NCI-H128 (cell line): ENCODE data around the gene TPO.

ENCODE experiments used
- DNase-seq: peaks from one replicate; lab custom pipeline; 2025; ENCODE audit not compliant: unreplicated experiment; lab: John Stamatoyannopoulos, UW

TPO gene

DNA sequence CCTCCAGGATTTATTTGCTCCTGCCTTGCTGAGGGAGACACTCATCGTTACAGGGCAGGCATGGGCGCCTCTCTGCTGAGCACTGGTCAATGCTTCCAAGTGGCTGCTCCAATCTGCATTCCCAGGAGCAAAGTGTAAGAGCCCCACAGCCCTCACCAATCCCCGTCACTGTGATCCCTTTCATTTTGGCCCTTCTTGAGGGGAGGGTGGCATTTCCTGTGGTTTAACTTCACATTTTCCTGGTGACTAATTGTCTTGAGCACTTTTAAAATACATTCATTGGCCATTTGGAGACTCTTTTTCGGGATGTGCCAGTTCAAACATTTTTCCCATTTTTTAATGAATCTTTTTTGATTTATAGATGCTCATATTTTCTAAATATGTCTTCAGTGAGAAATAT, 33.0 kb downstream of the TPO start:
- DNase-seq = no peak

DNA sequence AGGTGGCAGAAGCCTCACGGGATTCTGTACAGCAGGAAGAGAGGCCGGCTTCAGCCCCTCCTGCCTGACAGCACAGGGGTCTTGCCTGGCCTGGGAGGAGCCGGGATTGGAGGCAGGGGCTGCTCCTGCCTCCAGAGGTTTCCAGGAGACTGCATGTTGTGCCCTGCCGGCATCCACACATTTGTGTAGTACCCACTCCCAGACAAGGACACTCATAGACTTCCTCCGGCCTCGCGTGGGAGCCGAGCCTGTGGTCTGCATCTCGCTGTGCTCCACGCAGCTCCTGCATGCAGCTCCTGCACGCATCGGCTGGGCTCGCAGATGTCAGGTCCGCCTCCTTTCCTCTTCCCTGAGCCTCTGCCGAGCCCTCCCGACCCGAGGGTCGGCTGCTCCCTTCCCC, 34.7 kb downstream of the TPO start:
- DNase-seq = no peak

DNA sequence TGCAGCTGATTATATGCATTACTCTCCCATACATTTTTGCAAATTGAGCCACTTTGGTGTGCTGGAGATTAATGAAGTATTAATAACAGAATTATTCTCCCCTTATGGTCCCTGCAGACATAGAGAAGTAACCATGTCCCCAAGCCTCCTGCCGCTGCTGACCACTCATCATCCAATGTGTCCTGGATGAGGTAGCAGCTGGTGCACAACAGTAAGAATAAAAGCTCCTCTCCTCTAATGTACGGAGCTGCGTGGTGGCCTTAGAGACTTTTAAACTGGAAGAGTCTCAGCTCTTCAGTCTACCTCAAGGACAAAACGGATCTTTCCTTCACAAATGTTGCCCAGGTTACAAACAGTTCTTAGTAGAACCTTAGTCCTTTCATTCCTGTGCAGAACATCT, 37.7 kb downstream of the TPO start:
- no peak for DNase-seq

GRCh38 chr2:1451422-1451821, 38.2 kb downstream of the TPO start:
- DNase-seq = no peak

DNA sequence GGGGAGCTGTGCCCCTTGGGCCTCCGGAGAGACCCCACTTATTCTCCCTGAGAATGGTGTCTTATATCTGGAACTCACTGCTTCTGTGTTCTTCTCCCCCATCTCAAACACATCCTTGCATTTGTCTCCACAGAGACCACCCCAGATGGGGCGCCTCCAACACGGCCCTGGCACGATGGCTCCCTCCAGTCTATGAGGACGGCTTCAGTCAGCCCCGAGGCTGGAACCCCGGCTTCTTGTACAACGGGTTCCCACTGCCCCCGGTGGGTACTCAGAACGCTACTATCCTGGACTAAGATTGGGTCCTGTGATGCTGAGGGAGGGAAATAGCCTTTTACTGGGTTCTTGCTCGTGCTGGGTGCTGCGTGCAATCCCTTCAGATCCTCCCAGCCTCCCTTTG, 40.3 kb downstream of the TPO start:
- DNase-seq = no peak

DNA sequence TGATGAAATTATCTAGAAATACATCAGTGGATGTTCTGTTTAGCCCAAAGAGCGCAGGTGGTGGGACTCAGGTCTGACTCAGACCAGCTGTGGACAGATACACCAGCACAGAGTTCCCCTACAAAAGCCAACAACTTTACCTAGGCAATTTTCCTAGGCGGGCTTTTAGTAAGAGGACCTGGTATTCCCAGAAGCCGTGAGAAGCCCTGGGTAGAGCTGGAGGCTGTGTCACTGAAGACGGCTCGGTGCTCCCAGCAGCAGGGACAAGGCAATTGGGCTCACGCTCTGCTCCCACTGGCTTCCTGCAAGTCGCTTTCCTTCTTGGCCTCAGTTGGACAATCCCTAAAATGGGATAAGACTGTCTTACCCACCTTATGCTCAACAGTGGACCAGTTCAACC, 41.1 kb downstream of the TPO start:
- no peak for DNase-seq

DNA sequence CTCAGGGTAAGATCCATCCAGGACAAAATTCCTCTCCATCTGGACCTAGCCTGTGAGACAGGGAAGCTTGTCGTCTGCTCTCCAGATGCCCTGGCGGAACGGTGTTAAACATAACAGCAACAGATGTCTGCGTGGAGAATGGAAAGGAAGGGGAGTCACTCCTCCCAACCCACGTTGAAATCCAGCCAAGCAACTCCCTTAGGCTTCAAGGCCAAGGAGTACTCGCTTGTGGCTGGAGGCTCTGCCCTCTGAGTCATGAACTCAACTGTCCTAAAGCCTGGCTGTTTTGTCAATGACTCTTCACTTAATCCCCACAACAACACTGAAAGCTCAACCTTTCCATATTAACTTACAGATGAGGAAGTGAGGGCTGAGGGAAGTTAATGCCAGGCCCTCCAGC, 42.2 kb downstream of the TPO start:
- no peak for DNase-seq

GRCh38 chr2:1458432-1458831, 45.2 kb downstream of the TPO start:
- no peak for DNase-seq

GRCh38 chr2:1459727-1460126, 46.5 kb downstream of the TPO start:
- DNase-seq = no peak

GRCh38 chr2:1460851-1461418, 47.7 kb downstream of the TPO start:
- DNase-seq = no peak

GRCh38 chr2:1461507-1462390, 48.5 kb downstream of the TPO start:
- DNase-seq = no peak

GRCh38 chr2:1462994-1463393, 49.7 kb downstream of the TPO start:
- no peak for DNase-seq

GRCh38 chr2:1472350-1472749, 59.1 kb downstream of the TPO start:
- no peak for DNase-seq

DNA sequence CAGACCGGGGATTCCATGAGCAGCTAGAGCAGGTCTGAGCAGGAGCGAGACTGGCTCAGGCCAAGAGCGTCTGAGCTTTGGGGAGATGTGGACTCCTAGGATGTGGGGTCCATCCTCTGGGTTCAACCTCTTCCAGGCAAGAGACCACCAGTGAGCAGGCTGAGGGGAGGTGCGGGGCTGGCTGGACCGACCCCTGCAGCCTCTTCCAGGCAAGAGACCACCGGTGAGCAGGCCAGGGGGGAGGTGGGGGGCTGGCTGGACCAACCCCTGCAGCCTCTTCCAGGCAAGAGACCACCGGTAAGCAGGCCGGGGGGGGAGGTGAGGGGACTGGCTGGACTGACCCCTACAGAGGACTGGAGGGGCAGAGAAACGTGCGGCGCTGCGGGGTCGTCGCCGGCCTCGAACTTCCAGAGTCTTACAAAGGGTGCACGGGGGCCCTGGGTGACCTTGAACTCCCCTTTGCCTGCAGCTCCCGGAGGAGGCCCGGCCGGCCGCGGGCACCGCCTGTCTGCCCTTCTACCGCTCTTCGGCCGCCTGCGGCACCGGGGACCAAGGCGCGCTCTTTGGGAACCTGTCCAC, 63.4 kb downstream of the TPO start:
- no peak for DNase-seq

GRCh38 chr2:1477196-1478040, 64.2 kb downstream of the TPO start:
- no peak for DNase-seq

DNA sequence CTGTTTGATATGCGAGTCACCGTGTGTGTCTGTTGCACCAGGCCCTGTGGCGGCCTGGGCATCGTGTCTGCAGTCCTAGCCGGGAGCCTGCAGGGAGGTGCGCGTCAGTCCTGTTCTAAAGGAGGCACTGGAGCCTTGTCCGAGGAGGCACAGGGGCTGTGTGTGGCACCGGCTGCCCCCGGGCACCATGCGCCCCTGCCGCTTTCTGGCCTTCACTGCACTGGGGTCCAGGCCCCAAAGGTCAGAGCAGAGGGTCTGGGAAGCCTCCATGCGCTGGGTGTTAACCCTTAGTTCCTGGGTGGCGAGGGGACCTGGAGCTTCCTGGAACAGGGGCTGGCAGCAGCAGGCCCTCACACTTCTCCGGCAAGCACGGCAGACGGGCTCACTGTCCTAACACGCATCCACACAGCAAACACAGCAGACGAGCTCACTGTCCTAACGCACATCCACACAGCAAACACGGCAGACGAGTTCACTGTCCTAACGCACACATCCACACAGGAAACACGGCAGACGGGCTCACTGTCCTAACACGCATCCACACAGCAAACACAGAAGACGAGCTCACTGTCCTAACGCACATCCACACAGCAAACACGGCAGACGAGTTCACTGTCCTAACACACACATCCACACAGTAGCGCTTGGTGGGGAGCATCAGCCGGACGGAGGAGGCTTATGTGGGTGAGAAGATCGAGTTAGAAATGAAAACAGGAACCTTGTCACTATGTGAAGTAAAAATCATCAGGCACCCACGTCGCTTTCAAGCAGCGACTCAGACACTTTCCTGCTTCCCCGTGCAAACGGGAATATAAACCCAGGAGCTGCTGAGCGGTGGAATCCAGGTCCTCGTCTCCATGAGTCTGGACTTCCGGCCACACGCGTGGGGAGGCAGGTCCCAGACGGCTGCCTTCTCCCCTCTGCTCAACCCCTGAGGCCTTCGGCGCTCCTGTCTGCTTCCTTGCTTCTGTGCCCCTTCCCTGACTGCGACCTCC, 65.3 kb downstream of the TPO start:
- no peak for DNase-seq

DNA sequence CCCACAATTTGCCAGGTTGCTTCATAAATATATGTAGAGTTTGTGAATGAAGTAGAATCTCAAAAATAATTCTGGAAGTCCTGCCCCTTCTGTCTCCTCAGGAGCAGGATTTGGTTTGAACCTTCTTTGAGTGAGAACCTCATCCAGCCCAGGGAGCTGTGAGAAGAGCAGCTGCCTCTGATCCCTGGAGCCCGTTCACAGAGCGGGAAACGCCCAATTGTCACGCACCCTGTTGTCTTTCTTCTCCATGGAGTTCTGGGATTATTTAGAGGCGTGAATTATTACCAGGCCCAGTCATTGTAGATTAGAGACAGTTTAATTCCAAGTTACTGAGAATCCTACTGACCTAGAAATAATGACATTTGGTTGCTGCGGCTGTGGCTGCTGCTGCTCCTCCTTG, 66.1 kb downstream of the TPO start:
- DNase-seq = no peak

GRCh38 chr2:1480671-1481076, 67.4 kb downstream of the TPO start:
- no peak for DNase-seq

DNA sequence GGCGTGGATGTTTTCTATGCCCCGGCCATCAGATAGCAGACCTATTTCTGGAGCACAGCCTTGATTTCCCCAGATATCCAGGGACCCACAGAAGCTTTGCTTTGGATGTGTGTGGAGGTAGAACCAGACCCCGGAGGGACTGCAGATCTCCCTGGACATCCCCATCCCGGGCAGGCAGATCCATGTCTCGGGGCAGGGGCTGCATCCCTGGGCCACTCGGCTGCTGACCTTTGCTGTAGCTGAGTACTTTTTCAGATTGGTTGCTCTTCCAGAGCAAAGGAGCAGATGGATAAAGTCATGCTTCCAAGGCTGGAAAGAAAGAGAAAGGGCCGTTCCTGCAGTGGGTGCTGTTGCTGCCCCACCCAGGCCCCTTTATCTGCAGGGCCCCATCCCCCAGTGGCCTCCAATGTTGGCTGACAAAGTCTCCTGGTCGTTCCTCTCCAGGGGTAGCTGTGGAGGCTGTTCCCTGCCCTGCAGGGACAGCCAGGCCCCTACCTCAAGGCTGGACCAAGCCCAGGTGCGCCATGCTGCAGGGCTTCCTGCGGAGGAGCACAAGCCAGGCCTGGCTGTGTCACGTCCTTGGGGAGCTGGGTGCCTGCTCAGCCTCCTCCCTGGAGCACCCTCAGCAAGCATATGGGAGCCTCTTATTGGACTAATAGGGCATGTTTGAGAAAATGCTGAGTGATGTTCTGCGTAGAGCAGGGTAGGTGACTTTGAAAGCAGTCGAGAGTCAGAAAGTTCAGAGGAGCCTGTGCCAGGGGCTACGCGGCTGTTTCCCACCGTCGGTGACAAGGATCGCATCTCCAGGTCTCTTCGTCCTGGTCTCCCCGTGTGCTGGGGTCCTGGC, 68.4 kb downstream of the TPO start:
- DNase-seq = no peak
